GM23248 (cell line): ENCODE data around the gene ARL16. TPM values are rescaled to one million over a fixed set of nuclear protein-coding genes. Genes with fewer than 3 reads are reported as not detected.

Experiments
- DNase-seq: peaks from one replicate; pipeline ENCODE4 v3.0.0-alpha.2; 2015
- H2AFZ ChIP-seq: fragments of 200-600 bp; sonication (generic); 2 replicates; pipeline ENCODE4 v1.6.1; 2016; ENCODE audit warnings: antibody characterized with exemption
- H3F3A ChIP-seq: fragments of 200-600 bp; sonication (generic); 2 replicates; pipeline ENCODE4 v1.6.1; 2016; ENCODE audit warnings: mild to moderate bottlenecking, antibody characterized with exemption, mixed run types; ENCODE audit not compliant: insufficient read depth
- H3K27ac ChIP-seq: fragments of 200-600 bp; sonication (generic); 2 replicates; pipeline ENCODE4 v1.5.1; 2016; ENCODE audit warnings: mild to moderate bottlenecking
- H3K27me3 ChIP-seq: fragments of 200-600 bp; sonication (generic); replicated peaks from 2 replicates; pipeline ENCODE4 v1.6.1; 2016; ENCODE audit warnings: mild to moderate bottlenecking; ENCODE audit not compliant: insufficient read depth
- H3K36me3 ChIP-seq: fragments of 200-600 bp; sonication (generic); 2 replicates; pipeline ENCODE4 v1.6.1; 2016; ENCODE audit warnings: low read depth, mild to moderate bottlenecking
- H3K4me1 ChIP-seq: fragments of 200-600 bp; sonication (generic); 2 replicates; pipeline ENCODE4 v1.6.1; 2016; ENCODE audit warnings: mild to moderate bottlenecking; ENCODE audit not compliant: insufficient read depth
- H3K4me2 ChIP-seq: fragments of 200-600 bp; sonication (generic); one replicate; pipeline ENCODE4 v1.6.1; 2016; ENCODE audit warnings: mild to moderate bottlenecking; ENCODE audit not compliant: unreplicated experiment
- H3K4me3 ChIP-seq: fragments of 200-600 bp; sonication (generic); 2 replicates; pipeline ENCODE4 v1.5.1; 2016; ENCODE audit warnings: mild to moderate bottlenecking
- H3K79me2 ChIP-seq: fragments of 200-600 bp; sonication (generic); 2 replicates; pipeline ENCODE4 v1.6.1; 2016; ENCODE audit warnings: mild to moderate bottlenecking; ENCODE audit not compliant: insufficient read depth
- H3K9ac ChIP-seq: fragments of 200-600 bp; sonication (generic); 2 replicates; pipeline ENCODE4 v1.6.1; 2016; ENCODE audit warnings: mild to moderate bottlenecking
- H3K9me2 ChIP-seq: fragments of 200-600 bp; sonication (generic); 2 replicates; pipeline ENCODE4 v1.6.1; 2016; ENCODE audit warnings: mixed run types, mild to moderate bottlenecking, moderate library complexity; ENCODE audit not compliant: insufficient read depth
- H3K9me3 ChIP-seq: fragments of 200-600 bp; sonication (generic); one replicate; pipeline ENCODE4 v1.6.1; 2017; ENCODE audit warnings: low read depth
- H4K20me1 ChIP-seq: fragments of 200-600 bp; sonication (generic); 2 replicates; pipeline ENCODE4 v1.6.0; 2016; ENCODE audit not compliant: insufficient read depth
- EZH2 ChIP-seq: fragments of 200-600 bp; sonication (generic); IDR thresholded peaks from 2 replicates; pipeline ENCODE4 v1.6.1; 2018; ENCODE audit warnings: antibody characterized with exemption, mild to moderate bottlenecking; ENCODE audit not compliant: insufficient read depth, poor library complexity, severe bottlenecking
- EZH2phosphoT487 ChIP-seq: fragments of 200-600 bp; sonication (generic); IDR thresholded peaks from 2 replicates; pipeline ENCODE4 v1.6.1; 2018; ENCODE audit warnings: antibody characterized with exemption, moderate library complexity, mild to moderate bottlenecking, low read depth; ENCODE audit not compliant: insufficient read depth
- WGBS, 2 experiments: methylation state at CpG; one replicate each; pipeline ENCODE4 v1.1.6; 2015 to 2017; ENCODE audit warnings: low lambda C conversion rate in 2 of 2, low coverage in 1 of 2; ENCODE audit errors: missing lambda C conversion rate in 2 of 2; 5-methylcytosine and 5-hydroxymethylcytosine counted together
- in situ Hi-C: fragments of 300-500 bp; cut with MboI; formaldehyde crosslinking; loops from 2 replicates; pipeline ENCODE4 v1.15.0; 2020
- polyA plus RNA-seq: library from polyadenylated mRNA; unstranded; fragments of >200 nt; fragmentation: Nextera tagmentation; extraction: Ambion mirVana; gene quantifications from 2 replicates; pipeline ENCODE4 v1.2.1, GENCODE V29; 2016
- total RNA-seq: library from RNA; depleted of rRNA; stranded (reverse); fragments of >200 nt; shearing (Covaris generic); gene quantifications from 2 replicates; pipeline ENCODE4 v1.2.3, GENCODE V29; 2014

The ARL16 gene
- total and polyA plus RNA-seq, 2 experiments from 2014 or later: 45.6 to 70.8 TPM

- no peak overlapping the region for H3K9ac ChIP-seq
- no peaks in the 10 kb centered on the region for H3K36me3 ChIP-seq
- H3K9me2 ChIP-seq: no peaks in the 10 kb centered on the region
- no peak overlapping the region for H2AFZ ChIP-seq
- no peak overlapping the region for H3K4me3 ChIP-seq
- no peaks in the 10 kb centered on the region for H4K20me1 ChIP-seq
- H3F3A ChIP-seq: no peaks in the 10 kb centered on the region
- H3K79me2 ChIP-seq: no peaks in the 10 kb centered on the region
- 0 out of 2 replicates have a peak, but pooled peaks cover 3% of the 10 kb centered on the region for H3K4me1 ChIP-seq
- no peaks in the 10 kb centered on the region for H3K9me3 ChIP-seq
- TF ChIP-seq EZH2phosphoT487: no peak
- TF ChIP-seq EZH2: no peak
- in situ Hi-C loops: loop anchor here (10.0 kb wide), 1 partner anchor 56 kb away; no protein-coding TSS in a partner anchor
- no peak overlapping the region for H3K4me2 ChIP-seq
- DNase-seq: no peak
- 52 to 69% methylated on average over 7 to 9 of the region's 9 CpGs for WGBS, 2 experiments
- H3K27me3 ChIP-seq: peaks cover 15% of the 10 kb centered on the region; the same call in 1 of the 2 replicates
- no peak overlapping the region for H3K27ac ChIP-seq
Observed at GRCh38 chr17:81650951-81651350, 32.6 kb downstream of the ARL16 start.

GRCh38 chr17:81648707-81649085, 34.9 kb downstream of the ARL16 start:
- in situ Hi-C loops: no loop called here
- Histone ChIP-seq H3K27ac (no peak overlapping the region), H2AFZ (no peak overlapping the region), H3K79me2 (no peaks in the 10 kb centered on the region), H3K9me3 (no peaks in the 10 kb centered on the region), H3K9ac (no peak overlapping the region), H3K4me3 (no peak overlapping the region), H3F3A (no peaks in the 10 kb centered on the region), H3K9me2 (no peaks in the 10 kb centered on the region), H3K27me3 (peaks cover 15% of the 10 kb centered on the region; the same call in 1 of the 2 replicates), H3K4me1 (0 out of 2 replicates have a peak, but pooled peaks cover 3% of the 10 kb centered on the region), H3K36me3 (no peaks in the 10 kb centered on the region), H3K4me2 (no peak overlapping the region), H4K20me1 (no peaks in the 10 kb centered on the region)
- TF ChIP-seq EZH2phosphoT487 (no peak), EZH2 (no peak)
- DNase-seq: no peak
- WGBS, 2 experiments: 71 to 84% methylated on average over 14 of the region's 14 CpGs

DNA sequence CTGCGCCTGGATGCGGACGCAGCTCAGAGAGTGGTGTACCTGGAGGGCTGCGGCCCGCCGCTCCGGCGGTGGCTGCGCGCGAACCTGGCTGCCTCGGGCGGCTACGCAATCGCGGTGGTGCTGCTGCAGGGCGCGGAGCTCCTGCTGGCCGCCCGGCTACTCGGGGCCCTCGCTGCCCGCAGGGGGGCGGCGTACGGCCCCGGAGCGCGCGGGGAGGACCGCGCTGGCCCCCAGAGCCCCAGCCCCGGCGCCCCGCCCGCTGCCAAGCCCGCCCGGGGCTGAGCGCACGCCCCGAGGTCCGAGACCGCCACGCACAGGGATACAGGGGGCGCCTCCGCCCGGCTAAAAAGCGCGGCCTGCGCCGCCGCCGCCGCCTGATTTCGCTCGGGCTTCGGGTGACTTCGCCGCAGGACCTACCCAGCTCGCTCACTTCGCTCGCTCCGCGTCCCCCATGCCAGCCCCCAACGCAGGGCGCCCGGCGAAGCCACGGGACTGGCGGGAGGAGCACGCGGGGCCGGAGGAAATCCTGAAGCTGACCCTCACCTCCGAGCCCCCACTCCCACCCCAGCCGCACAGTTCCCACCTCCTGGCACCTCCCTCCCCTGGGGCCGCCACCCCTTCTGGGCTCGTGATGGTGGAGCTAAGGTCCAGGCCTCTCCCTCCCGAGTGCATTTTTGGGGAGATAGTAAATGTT, 35.4 kb downstream of the ARL16 start:
- WGBS, 2 experiments: 6 to 8% methylated on average over 27 to 38 of the region's 78 CpGs
- in situ Hi-C loops: no loop called here
- H3K4me2 ChIP-seq: peak overlapping the region; percentile 20

DNA sequence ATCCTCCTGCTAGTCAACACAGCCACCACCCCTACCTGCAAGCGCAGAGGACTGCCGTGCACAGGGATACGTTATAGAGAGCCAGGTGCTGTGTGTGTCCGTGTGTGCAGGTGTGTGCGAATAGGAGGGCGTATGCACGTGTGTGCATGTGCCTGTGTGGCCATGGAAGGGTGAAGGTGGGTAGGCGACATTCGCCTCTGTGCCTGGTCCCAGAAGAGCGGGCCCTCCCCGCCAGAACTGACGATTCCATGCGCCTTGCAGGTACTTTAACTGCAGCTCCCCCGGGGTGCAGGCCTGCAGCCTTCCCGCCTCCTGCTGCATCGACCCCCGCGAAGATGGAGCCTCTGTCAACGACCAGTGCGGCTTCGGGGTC, 36.0 kb downstream of the ARL16 start:
- Histone ChIP-seq H3F3A (no peaks in the 10 kb centered on the region), H3K9me2 (no peaks in the 10 kb centered on the region), H3K4me3 (0 out of 2 replicates have a peak overlapping the region, but pooled peaks have one; percentile 37), H3K9ac (no peak overlapping the region), H3K36me3 (no peaks in the 10 kb centered on the region), H2AFZ (no peak overlapping the region), H3K4me1 (peaks cover 3% of the 10 kb centered on the region; the same call in 1 of the 2 replicates), H3K27ac (no peak overlapping the region), H3K4me2 (no peak overlapping the region), H3K79me2 (no peaks in the 10 kb centered on the region), H3K27me3 (peaks cover 15% of the 10 kb centered on the region; the same call in 1 of the 2 replicates), H4K20me1 (no peaks in the 10 kb centered on the region), H3K9me3 (no peaks in the 10 kb centered on the region)
- DNase-seq: no peak
- 20 to 23% methylated on average over 16 to 21 of the region's 21 CpGs for WGBS, 2 experiments
- in situ Hi-C loops: no loop called here
- TF ChIP-seq EZH2 (no peak), EZH2phosphoT487 (no peak)

More for the DNA sequence above, 35.4 kb downstream of the ARL16 start:
- Histone ChIP-seq H3K4me1 (0 out of 2 replicates have a peak, but pooled peaks cover 3% of the 10 kb centered on the region), H3K79me2 (no peaks in the 10 kb centered on the region), H3K9ac (no peak overlapping the region), H3K36me3 (no peaks in the 10 kb centered on the region), H3K27me3 (peaks cover 15% of the 10 kb centered on the region; the same call in 1 of the 2 replicates), H3K9me3 (no peaks in the 10 kb centered on the region), H2AFZ (no peak overlapping the region), H3K4me3 (0 out of 2 replicates have a peak overlapping the region, but pooled peaks have one; percentile 37), H3K9me2 (no peaks in the 10 kb centered on the region), H3K27ac (no peak overlapping the region), H3F3A (no peaks in the 10 kb centered on the region), H4K20me1 (no peaks in the 10 kb centered on the region)
- DNase-seq: peak; percentile 33
- TF ChIP-seq EZH2phosphoT487 (no peak), EZH2 (peak; percentile 38)
